SKM-1 treated with dmso at 0.1 percent for 144 hours (cell line): Measurements from ENCODE around the gene ACTR3.
"Not testable (repeated sequence)": the region's sequence is repeated elsewhere in the genome, so short reads cannot be mapped to it uniquely, and the experiment has no call there.

ENCODE experiments used
- DNase-seq: peaks from one replicate; lab custom pipeline; 2025; ENCODE audit not compliant: unreplicated experiment; lab: John Stamatoyannopoulos, UW

ACTR3 gene

DNA sequence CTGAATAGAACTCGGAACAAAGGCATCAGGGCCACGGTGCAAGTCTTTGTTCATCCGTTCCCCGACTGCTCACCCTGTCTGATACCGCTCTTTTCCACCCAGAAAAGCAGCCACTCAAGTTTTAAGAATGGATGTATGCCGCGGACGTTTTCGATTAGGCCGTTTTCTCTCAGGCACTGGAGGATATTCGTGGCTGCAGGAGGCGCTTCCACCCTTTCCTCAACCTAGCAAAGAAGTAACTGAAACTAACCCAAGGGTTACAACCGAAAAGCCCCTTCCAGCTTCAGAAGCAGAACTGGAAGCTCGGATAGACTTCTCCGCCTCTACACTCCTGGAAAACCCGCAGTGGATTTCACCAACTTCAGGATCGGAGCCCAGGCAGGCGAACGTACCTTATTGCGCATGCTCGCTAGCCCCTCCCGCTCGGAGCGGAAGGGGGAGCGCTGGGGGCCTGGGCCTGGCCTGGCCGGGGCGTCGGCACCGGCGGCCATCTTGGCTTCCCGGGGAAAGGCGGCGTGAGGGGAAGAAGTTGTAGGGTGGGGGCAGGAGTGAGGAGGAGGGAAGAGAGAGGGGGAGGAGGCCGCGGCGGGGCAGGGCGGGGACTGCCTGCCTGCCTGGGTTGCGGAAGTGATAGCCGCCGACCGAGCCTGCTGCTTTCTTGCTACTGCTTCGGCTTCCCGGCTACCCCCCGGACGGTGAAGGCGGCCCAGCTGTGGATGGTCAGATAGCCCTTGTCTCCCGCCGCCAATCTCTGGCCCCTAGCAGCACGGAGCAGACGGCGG is at the start of gene ACTR3:
Gene ACTR3, plus strand, starts transcription at position 619 of the 782 bp plus-strand sequence. CDS start 191 bp downstream, outside the sequence.
- DNase-seq, result peak; percentile 97

DNA sequence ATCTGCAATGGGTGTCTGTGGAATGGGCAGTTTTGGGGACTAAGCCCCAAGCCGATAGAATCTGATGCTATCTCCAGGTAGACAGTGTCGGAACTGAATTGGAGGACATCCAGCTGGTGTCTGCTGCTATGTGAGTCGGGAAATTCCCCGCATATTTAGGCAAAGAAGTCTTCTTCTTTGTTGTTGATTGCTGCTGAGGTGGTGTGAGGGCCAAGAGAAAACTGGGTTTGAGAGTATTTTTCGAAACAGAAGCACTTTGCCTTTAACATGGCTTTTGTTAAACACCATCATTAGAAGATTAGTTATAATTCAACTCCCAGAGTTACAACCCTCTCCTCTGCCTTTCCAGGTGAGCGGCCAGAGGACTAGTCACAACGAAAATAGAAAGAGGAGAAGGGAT is 49.4 kb upstream of the ACTR3 start:
- DNase-seq, result no peak

DNA sequence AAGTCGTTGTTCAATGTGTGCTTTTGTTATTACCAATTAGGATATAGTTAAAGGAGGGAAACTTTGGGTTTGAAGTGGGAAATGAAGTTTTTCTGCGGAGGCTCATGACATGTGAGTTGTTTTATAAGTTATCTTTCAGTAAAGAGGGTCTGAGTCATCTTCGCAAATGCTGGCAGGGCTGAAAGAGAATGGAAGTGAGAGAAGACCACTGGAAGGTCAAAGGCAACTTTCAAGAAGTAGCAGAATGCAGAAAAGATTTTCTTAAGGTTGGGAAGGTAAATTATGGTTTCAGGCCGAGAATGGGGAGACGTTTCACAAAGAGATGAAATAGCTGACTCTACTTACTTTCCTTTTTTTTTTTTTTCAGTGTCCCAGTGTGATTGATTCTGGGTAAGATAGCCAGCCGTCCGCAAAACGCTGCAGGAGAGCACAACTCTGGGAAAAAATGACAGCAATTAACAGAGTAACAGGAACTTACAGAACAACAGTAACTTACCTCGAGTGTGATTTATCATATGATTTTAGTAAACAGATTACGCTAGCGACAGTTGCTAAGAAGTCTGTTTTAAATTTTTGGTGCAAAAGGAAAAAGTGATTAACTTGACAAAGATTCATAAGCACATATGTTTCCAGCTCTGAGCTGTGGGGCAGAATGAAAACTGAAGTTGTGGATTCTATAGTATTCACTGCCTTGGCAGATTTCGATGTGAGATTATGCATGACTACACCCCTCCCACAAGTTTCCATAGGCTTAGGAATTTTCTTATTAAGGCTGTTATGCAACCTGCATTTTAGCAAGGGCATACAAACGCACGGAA is 46.8 kb upstream of the ACTR3 start:
- no peak for DNase-seq

- not testable (repeated sequence) for DNase-seq
Measured at GRCh38 chr2:113843737-113844050, 46.2 kb upstream of the ACTR3 start.

GRCh38 chr2:113845261-113845660 is 44.6 kb upstream of the ACTR3 start:
- DNase-seq, result no peak

DNA sequence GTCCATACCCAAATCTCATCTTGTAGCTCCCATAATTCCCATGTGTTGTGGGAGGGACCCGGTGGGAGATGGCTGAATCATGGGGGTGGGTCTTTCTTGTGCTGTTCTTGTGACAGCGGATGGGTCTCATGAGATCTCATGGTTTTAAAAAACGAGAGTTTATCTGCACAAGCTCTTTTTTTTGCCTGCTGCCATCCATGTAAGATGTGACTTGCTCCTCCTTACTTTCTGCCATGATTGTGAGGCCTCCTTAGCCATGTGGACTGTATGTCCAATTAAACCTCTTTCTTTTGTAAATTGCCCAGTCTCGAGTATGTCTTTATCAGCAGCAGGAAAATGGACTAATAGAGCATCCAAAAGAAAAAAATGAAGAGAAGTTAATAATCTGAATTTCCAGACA is 44.1 kb upstream of the ACTR3 start:
- not testable (repeated sequence) for DNase-seq

DNA sequence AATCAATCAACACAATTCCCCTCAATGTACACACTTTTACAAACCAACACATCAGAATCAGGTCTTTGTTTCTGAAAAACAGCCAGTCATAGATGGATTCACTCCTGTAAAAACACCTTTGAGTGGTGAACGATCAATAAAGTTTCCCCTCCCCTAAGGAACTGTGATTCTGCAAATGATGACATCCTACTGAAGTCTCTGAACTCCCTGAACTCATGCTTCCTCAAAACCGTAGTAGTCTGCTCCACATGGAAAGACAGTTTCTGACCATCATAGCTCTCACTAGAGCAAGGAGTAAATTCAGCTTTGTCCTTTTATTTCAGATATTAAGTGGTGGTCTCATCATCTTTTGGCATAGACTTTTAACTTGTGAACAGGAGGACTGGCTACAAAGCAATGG is 43.5 kb upstream of the ACTR3 start:
- no peak for DNase-seq

GRCh38 chr2:113847144-113847543 is 42.7 kb upstream of the ACTR3 start:
- DNase-seq, result no peak

GRCh38 chr2:113848758-113849415 is 41.0 kb upstream of the ACTR3 start:
- DNase-seq, result no peak

DNA sequence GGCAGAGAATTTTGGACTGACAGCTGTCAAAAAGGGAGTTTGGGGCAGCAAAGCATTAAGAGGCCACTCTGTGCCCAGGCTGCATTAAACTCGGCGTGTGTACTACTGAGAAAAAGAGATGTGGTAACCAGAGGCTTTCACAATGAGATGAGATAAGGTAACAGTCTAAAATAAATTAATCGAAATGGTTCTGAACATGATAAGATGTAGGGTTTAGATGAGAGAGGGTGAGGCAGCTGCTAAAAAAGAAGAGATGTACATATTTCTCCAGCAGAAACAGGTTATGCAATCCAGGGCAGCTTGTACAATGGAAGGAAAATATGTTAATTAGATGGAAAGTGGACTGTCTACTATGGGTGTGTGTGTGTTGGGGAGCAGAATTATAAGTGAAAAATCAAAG is 39.2 kb upstream of the ACTR3 start:
- DNase-seq, result no peak

GRCh38 chr2:113851640-113852039 is 38.2 kb upstream of the ACTR3 start:
- no peak for DNase-seq

DNA sequence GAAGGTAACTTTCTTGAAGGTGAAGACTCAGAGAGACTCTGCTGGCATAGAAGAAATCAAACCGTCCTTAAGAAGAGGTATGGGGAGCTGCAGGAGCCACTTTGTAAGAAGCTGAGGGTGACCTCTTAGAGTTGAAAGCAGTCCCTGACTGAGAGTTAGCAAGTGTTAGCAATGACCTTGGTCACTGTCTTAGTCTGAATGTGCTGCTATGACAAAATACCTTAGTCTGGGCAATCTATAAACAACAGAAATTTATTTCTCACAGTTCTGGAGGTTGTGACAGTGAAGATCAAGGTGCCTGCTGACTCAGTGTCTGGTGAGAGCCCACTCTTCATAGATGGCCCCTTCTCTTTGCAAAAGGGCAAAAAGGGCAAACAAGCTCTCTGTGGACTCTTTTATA is 35.7 kb upstream of the ACTR3 start:
- no peak for DNase-seq

DNA sequence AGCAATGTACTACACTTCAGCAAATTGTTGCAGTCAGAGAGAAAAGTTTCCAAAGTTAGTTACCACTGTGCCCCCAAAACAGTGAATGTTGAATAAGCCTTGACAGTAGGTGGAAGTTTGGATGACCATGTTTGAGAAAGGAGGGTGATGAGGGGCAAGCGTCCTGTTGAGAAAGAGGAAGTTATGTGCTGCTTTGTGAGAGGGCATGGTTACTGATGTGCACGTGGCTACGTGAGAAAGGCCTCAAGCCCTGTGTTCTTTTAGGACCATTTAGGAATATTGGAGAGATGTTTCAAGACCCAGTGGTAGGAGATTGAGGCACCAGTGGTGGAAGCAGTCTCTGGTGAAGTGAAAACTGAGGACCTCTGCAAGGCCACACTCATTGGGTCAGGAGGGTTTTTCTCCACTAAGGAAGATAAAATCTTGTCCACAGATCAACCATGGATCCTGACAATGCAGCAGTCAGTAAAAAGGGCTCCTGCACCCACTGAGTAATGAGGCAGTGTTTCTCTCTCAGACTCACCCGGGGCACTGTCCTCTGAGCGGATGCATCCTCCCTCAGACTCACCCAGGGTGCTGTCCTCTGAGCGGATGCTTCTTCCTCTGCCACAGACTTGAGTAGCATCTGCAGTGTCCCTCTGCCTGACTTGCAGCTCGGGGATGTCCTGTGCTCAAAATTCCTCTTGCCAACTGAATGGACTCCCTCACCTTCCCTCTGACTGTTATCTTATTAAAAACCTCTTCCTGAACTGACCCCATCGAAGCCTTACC is 34.7 kb upstream of the ACTR3 start:
- DNase-seq, result peak; percentile 38

DNA sequence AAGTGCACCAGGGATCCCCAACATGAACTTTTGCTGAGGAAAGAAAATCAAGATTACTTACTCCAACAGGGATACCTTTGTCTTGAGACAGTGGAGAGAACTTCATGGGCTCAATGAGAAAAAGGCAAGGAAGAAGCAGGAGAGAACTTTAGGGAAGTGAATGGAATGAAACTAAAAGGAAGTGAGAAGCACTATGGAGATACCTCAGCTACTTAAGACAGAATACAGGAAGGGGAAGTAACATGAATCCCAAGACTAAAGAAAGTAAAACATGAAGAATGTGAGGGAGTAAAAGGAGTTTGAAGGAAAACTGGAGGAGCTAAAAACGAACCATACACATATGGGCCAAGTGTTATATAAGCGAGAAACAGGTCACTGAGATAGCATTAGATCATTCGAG is 32.4 kb upstream of the ACTR3 start:
- DNase-seq, result peak; percentile 72

GRCh38 chr2:113858764-113859163 is 31.1 kb upstream of the ACTR3 start:
- no peak for DNase-seq

DNA sequence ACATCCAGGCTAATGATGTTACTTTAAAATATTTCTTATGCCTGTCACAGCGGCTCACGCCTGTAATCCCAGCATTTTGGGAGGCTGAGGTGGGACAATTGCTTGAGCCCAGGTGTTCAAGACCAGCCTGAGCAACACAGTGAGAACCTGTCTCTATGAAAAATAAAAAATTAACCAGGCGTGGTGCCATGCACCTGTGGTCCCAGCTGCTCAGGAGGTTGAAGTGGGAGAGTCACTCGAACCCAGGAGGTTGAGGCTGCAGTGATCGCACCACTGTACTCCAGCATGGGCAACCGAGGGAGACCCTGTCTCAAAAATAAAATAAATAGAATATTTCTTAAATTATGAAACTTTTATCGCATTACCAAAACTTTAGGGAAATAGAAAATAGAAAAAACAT is 28.1 kb upstream of the ACTR3 start:
- no peak for DNase-seq

DNA sequence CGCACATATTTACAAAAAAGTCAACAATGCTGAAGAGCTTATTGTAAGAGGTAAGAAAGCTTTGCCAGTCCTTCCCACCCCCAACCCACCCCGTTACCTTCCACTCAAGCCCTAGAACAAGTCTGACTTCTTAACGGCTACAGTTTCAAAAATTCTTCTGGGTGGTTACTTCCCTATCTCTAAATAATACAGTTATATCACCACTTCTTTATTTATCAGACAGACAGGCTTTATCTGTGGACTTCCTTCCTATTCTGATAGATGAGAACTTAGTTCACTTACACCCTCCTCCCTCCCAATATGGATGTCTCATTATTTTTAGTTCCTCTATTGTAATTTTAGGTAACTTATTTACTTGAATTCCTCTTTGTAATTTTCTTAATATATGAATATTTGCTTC is 26.7 kb upstream of the ACTR3 start:
- DNase-seq, result peak; percentile 44

DNA sequence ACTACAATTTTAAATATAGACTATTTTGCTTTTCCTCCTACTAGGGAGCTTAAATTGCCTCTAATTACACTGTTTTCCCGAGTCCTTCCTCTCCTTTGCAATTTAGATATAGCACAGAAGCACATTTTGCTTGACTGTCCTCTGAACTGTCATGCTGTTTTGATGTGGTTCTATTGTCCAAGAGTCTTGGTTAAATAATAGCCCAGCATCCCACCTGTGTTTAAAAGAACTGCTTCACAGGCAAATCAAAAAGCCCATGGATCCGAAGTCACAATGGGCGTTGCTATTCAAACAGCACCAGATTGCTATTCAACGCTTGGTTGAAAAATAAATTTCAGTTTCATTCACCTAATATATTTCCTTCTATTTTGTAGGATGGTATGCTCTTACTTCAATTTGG is 22.3 kb upstream of the ACTR3 start:
- DNase-seq, result no peak

GRCh38 chr2:113869253-113869652 is 20.6 kb upstream of the ACTR3 start:
- DNase-seq, result no peak

DNA sequence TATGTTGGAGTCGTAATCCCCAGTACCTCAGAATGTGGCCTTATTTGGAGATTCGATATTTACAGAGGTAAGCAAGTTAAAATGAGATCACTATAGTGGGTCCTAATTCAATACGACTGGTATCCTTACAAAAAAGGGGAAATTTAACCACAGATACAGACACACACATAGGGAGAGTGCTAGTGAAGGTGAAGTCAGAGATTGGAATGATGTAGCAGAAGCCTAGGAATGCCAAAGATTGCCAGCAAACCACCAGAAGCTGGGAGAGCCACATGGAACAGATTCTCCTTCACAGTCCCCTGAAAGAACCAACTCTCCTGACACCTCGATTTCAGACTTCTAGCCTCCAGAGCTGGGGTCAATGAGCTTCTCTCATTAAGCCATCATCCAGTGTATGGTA is 17.7 kb upstream of the ACTR3 start:
- no peak for DNase-seq

GRCh38 chr2:113873867-113874266 is 16.0 kb upstream of the ACTR3 start:
- no peak for DNase-seq
